ENCODE results near the gene OTULINL. TPM values are rescaled to one million over a fixed set of nuclear protein-coding genes. Genes with fewer than 3 reads are reported as not detected.

The OTULINL gene
- total RNA-seq, 2 experiments from 2014 or later = 12.2 to 12.3 TPM

DNA sequence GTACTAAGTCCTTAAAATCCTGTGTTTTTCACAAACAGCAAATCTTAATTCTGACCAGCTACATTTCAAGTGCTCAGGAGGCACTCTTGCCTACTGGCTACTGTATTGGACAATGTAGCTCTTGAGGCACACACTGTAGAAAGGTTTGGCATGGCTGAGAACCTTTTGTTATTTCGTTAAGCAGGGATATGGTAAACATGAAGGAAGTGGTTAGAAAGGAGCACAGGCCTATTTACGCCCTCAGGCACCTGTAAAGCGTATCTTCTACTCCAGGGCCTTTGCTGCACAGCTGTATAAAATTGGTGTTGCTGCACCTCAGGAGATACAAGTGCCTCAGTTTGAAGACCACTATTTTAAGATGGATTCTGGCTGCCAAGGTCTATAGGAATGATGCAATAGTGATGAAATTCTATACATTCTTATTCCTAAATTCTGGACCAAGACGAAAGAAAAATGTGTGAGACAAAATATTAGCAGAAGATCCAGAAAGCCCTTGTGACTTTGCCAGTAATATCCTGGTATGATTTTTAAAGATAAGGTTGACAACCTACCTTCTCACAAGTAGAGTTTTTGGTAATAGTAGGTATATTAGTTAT lies 73.7 kb downstream of the OTULINL start:
- CTCF ChIA-PET = interaction anchor here (1.0 to 1.9 kb wide), 3 partner anchors 302 to 348 kb away, joined by 3 to 5 read pairs (median 5); no protein-coding TSS in a partner anchor
- H3K36me3 Mint-ChIP-seq = no peaks in the 10 kb centered on the region
- H3K27me3 Mint-ChIP-seq = no peaks in the 10 kb centered on the region
- no peaks in the 10 kb centered on the region for H3K9me3 Mint-ChIP-seq
- peaks cover 25% of the 10 kb centered on the region for H3K4me1 Mint-ChIP-seq (ENCODE audit: low read depth)
- no peak for DNase-seq
- intact Hi-C loops (cut with micrococcal nuclease) = no loop called here
- no peak overlapping the region for H3K4me3 Mint-ChIP-seq
- no peak overlapping the region for H3K27ac Mint-ChIP-seq
- POLR2A ChIA-PET = interaction anchor here (0.6 kb wide), 1 partner anchor 276 kb away, joined by 3 read pairs; no protein-coding TSS in a partner anchor

- Mint-ChIP-seq H3K36me3 (no peaks in the 10 kb centered on the region), H3K27me3 (no peaks in the 10 kb centered on the region), H3K4me3 (no peak overlapping the region), H3K4me1 (ENCODE audit: low read depth) (peaks cover 30% of the 10 kb centered on the region), H3K9me3 (no peaks in the 10 kb centered on the region), H3K27ac (no peak overlapping the region)
- ChIA-PET POLR2A (no interaction called here), CTCF (interaction anchor here (1.1 to 1.8 kb wide), 6 partner anchors 8 to 346 kb away, joined by 3 to 17 read pairs (median 4); no protein-coding TSS in a partner anchor)
- intact Hi-C loops (cut with micrococcal nuclease) = no loop called here
- DNase-seq = no peak
Measured at GRCh38 chr5:14656898-14657297, 75.3 kb downstream of the OTULINL start.

DNA sequence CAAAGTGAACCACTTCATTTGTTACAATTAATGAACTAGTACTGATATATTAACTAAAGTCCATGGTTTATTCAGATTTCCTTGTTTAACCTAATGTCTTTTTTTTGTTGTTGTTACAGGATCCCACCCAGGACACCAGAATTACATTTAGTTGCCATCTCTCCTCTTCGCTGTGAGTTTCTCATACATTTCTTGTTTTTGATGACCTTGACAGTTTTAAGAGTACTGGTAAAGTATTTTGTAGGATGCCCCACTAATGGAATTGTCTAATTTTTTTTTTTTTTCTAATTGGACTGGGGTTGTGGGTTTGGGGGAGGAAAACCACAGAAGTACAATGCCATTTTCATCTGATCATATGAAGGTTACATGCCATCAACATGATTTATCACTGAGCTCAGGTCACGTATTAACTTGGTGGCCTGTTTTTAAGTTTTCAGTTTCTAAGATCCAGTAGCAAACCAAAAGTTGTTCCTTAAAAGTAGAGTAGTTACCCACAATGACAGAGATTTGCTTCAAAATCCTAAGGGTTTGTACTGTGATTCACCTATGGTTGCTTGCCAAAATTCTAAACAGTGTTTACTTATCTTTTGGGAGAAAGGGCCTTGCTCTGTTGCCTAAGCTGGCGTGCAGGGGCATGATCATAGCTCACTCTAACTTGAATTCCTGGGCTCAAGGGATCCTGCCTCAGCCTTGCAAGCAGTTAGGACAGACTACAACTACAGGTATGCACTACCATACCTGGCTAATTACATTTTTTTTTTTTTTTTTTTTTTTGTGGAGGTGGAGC lies 78.4 kb downstream of the OTULINL start:
- intact Hi-C loops (cut with micrococcal nuclease) = no loop called here
- peaks cover 45% of the 10 kb centered on the region for H3K4me1 Mint-ChIP-seq (ENCODE audit: low read depth)
- CTCF ChIA-PET = interaction anchor here (1.3 kb wide), 1 partner anchor 11 kb away, joined by 9 read pairs; no protein-coding TSS in a partner anchor
- H3K4me3 Mint-ChIP-seq = no peak overlapping the region
- H3K9me3 Mint-ChIP-seq = no peaks in the 10 kb centered on the region
- DNase-seq = no peak
- H3K27ac Mint-ChIP-seq = no peak overlapping the region
- H3K36me3 Mint-ChIP-seq = peaks cover 3% of the 10 kb centered on the region
- H3K27me3 Mint-ChIP-seq = no peaks in the 10 kb centered on the region
- POLR2A ChIA-PET = interaction anchor here (1.2 kb wide), 1 partner anchor 15 kb away, joined by 5 read pairs; no protein-coding TSS in a partner anchor

DNA sequence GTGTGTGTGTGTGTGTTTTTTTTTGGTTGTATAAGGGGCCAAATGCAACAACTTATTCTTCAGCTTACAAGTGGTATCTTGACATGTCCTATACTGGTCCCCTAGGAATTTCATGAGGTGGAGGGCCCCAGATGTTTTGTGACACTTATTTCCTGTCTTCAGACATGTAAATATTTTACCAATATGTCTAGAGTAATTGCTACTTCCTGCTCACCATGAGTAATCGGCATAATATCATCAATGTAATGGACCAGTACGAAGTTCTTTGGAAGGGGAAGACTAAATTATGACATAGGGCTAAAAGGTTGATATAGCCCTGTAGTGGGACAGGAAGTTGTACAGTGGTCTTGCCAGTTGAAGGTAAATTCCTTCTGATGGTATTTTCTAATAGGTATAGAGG lies 79.2 kb downstream of the OTULINL start:
- peaks cover 7% of the 10 kb centered on the region for H3K36me3 Mint-ChIP-seq
- peaks cover 40% of the 10 kb centered on the region for H3K4me1 Mint-ChIP-seq (ENCODE audit: low read depth)
- H3K4me3 Mint-ChIP-seq = no peak overlapping the region
- no peaks in the 10 kb centered on the region for H3K27me3 Mint-ChIP-seq
- intact Hi-C loops (cut with micrococcal nuclease) = no loop called here
- POLR2A ChIA-PET = no interaction called here
- no peaks in the 10 kb centered on the region for H3K9me3 Mint-ChIP-seq
- H3K27ac Mint-ChIP-seq = no peak overlapping the region
- no peak for DNase-seq
- CTCF ChIA-PET = interaction anchor here (1.3 to 1.8 kb wide), 2 partner anchors 12 kb away, joined by 9 to 11 read pairs; no protein-coding TSS in a partner anchor

Other genes with a start within 250 kb of the OTULINL start
- 10 to 100 TPM; 53.3 to 53.6 TPM for gene OTULIN, start 82.9 kb downstream of the OTULINL start, total RNA-seq

Data from activated CD4-positive, alpha-beta memory T cell treated with anti-CD3 and anti-CD28 coated beads for 36 hours (primary cell).